LNCaP clone FGC (cell line): Measurements from ENCODE around the gene NOS1.
"Not testable (repeated sequence)": the region's sequence is repeated elsewhere in the genome, so short reads cannot be mapped to it uniquely, and the experiment has no call there.

Source experiments
- DNase-seq: peaks from one replicate; pipeline ENCODE4 v3.0.0-alpha.2; 2011; ENCODE audit warnings: low read depth
- H3K4me3 ChIP-seq: 2 replicates; pipeline ENCODE4 v1.5.1; 2011; ENCODE audit warnings: mild to moderate bottlenecking, low read depth, low read length, control low read depth
- TF ChIP-seq, protein P1 (sequence below): IDR thresholded peaks from 2 replicates; pipeline ENCODE4 v1.5.1; 2012; ENCODE audit warnings: mild to moderate bottlenecking; ENCODE audit not compliant: control insufficient read depth, insufficient read depth; ENCODE audit errors: extremely low read depth

The NOS1 gene

DNA sequence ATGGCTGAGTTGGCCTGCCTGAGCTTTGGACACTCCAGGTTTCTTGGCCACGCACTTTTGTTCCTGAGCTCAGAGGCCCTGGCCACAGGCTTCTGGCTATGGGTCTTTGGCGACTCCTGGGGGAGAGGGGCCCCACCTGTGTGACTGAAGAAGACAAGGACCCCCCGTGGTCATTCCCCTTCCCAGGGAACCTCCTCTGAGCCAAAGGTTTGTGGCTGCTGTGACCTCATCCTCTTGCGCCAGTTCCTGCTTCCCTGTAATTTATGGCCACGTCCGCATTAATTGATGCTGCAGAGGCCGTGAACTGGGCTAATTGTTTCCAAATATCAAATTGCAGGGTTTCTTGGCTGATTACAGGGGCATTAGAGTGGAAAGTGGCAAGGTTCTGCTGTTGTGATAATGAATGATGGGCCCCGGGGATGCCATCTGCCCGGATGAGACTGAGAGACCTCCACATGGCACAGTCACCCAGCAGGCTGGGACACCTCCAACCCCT lies 27.6 kb upstream of the NOS1 start:
- no peak overlapping the region for H3K4me3 ChIP-seq
- no peak for DNase-seq
- TF ChIP-seq, protein P1, sequence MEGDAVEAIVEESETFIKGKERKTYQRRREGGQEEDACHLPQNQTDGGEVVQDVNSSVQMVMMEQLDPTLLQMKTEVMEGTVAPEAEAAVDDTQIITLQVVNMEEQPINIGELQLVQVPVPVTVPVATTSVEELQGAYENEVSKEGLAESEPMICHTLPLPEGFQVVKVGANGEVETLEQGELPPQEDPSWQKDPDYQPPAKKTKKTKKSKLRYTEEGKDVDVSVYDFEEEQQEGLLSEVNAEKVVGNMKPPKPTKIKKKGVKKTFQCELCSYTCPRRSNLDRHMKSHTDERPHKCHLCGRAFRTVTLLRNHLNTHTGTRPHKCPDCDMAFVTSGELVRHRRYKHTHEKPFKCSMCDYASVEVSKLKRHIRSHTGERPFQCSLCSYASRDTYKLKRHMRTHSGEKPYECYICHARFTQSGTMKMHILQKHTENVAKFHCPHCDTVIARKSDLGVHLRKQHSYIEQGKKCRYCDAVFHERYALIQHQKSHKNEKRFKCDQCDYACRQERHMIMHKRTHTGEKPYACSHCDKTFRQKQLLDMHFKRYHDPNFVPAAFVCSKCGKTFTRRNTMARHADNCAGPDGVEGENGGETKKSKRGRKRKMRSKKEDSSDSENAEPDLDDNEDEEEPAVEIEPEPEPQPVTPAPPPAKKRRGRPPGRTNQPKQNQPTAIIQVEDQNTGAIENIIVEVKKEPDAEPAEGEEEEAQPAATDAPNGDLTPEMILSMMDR: no peak

DNA sequence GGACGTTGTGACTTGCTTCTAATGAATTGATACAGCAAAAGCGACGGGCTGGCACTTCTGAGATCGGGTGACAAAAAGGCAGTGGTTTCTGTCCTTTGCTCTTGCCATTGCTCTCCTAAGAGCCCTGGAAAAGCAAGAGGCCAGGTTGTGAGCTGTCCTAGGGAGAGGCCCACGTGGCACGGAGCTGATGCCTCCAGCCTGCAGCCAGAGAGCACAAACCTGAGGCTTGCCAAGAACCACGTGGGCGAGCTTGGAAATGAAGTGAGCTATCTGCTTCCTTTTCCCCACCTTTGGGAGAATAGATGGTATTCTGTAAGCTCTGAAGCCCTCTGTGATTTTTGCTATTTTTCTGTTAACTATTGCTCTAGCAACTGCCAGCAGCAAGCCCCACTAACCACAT lies 26.4 kb upstream of the NOS1 start:
- DNase-seq: no peak
- TF ChIP-seq, protein P1: no peak

DNA sequence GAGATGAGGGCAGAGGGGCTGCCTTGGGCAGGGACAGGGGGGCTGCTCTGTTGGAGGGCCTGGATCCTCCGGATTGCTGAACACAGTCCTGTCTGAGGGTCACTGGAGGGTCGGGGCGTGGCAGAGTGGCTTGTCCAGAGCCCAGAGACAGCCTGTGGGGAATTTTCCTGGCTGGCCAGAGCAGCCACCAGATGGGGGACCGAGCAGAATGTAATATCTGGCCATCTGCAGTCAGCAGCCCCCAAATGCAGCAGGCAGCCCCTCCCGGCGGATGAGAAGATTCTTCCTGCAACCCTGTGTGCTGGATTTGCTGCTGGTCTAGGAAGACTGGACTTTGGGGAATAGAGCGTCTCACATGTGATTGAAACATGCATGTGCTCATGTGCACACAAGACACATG lies 23.3 kb upstream of the NOS1 start:
- H3K4me3 ChIP-seq: no peak overlapping the region

More for the DNA sequence above, 26.4 kb upstream of the NOS1 start:
- no peak overlapping the region for H3K4me3 ChIP-seq

DNA sequence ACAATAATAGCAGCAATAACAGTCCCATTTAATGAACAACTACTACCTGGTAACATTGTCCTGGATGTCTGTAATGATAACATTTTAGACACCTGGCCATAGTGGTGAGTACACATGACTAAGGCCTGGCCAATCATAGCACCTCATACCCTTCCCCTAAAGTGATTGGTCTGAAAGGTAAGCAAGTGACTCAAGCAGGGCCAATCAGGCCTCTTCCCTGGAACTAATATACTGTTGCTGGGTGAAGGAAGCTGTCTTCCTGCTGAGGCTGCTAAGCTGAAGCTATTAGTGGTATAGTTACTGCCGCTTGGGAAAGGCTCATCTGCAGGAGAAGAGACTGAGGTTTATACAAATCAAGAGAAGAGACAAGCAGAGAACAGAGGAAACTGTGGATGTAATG lies 18.7 kb upstream of the NOS1 start:
- no peak overlapping the region for H3K4me3 ChIP-seq
- DNase-seq: no peak
- TF ChIP-seq, protein P1: no peak

More for the DNA sequence above, 23.3 kb upstream of the NOS1 start:
- DNase-seq: no peak
- TF ChIP-seq, protein P1: no peak

DNA sequence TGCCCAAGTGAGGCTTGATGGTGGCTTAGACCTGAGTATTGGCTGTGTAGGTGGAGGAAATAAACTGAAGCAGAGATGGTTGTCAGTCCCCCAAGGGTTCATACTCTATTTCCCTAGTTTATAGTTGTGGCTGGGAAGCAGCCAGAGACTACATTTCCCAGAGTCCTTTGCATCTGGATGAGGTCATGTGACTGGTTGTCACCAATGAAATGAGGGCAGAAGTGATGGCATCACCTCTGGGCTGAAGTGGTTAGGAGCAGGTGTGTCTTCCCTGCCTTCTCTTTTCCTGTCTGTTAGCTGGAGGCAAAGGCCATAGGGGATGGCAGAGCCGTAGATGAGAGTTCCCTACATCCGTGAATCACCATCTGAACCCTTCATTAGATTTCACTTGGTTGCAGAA lies 16.3 kb upstream of the NOS1 start:
- TF ChIP-seq, protein P1: no peak
- DNase-seq: peak; percentile 4
- H3K4me3 ChIP-seq: no peak overlapping the region

DNA sequence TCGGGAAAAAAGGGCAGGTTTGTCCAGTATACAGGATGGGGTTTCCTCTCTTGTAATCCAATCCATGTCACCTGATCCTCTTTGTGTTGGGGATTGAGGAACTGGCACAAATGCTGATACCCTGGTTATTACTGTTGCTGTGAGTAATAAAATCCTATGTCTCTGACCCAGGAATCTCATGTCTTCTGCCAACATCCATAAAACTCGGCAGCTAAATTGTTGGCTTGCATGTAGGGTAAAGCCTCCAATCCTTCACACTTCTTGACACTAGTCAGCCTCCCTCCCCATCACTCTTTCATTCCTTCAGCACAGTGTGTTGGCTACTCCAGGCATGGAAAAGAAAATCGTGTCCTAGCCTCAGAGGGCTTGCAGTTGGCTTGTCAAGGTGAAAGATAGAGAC lies 9.2 kb upstream of the NOS1 start:
- no peak overlapping the region for H3K4me3 ChIP-seq
- no peak for DNase-seq
- TF ChIP-seq, protein P1: no peak

DNA sequence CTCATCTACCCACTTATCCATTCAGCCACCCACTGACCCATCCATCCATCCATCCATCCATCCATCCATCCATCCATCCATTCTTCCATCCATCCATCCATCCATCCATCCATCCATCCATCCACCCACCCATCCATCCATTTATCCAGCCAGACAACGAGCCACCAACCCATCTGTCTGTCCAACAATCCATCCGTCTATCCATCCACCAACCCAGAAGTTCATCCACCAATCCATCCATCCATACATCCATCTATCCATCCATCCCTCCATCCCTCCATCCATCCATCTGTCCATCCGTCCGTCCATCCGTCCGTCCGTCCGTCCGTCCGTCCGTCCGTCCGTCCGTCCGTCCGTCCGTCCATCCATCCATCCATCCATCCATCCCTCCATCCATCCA lies 8.6 kb upstream of the NOS1 start:
- not testable (repeated sequence) for DNase-seq, H3K4me3 ChIP-seq

DNA sequence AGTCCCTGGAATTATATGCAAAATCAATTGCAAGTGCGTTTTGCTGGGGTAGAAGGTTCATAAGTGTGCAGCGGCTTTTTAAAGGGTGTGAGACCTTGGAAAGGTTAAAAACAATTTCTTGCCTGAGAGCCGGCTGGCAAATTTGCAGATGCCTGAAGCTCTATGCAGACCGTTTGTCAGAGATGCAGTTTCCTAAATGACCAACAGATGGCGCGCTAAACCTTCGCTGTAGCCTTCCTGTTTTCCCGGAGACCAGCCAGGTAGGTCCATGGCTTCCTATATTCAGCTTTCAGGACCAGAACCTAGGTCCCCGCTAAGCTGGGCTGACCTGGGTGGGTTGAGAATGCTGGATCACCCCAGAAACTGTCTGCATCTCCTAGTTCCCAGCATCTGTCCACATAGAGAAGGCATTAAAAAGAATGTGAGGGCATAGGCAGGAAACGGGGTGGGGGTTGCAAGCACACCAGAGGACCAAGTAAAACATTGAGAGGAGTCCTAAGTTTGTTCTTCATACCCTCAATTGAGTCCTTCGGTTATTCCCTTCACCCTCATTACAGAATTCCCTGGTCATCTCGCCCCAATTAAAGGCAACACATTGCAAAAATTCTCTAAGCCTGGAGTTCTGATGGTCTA lies 5.7 kb upstream of the NOS1 start:
- TF ChIP-seq, protein P1: peak; percentile 91
- DNase-seq: peak; percentile 42
- H3K4me3 ChIP-seq: no peak overlapping the region
